A549 (cell line): Measurements from ENCODE around the gene PPFIA2. TPM values are rescaled to one million over a fixed set of nuclear protein-coding genes. Genes with fewer than 3 reads are reported as not detected.

Experiments used
- ATAC-seq, 2 experiments: fragments of 200-7000 bp in 1 of 2; fragments of >200 bp in 1 of 2; cut with Nextera tagmentation in 1 of 2; cut with Tn5 transposase in 1 of 2; 3 replicates each; pipeline versions ENCODE4 v1.8.0 to v1.9.1; 2018 to 2020; ENCODE audit warnings: mild to moderate bottlenecking in 1 of 2, moderate library complexity in 1 of 2
- CTCF ChIA-PET: fragments of 300-600 bp; sonication (Branson Sonifier 250); formaldehyde crosslinking; extraction: SDS; loops from one replicate; lab custom pipeline; 2021; ENCODE audit warnings: antibody characterized with exemption, inconsistent platforms; lab: Yijun Ruan, JAX
- POLR2A ChIA-PET: fragments of 350-600 bp; formaldehyde crosslinking; extraction: SDS; loops from one replicate; lab custom pipeline; 2021; ENCODE audit warnings: antibody characterized with exemption, inconsistent platforms; lab: Yijun Ruan, JAX
- DNase-seq, 2 experiments: peaks; one replicate each; pipeline versions ENCODE4 v3.0.0 to v3.0.0-alpha.2; 2011 to 2016; ENCODE audit warnings: low read depth in 1 of 2, low spot score in 1 of 2
- FAIRE-seq: peaks from 2 replicates; lab custom pipeline; 2011; peaks lifted over from hg19 to GRCh38; lab: Jason Lieb, UNC
- H3K27ac ChIP-seq, 2 experiments: fragments of >200 bp; sonication (Bioruptor Twin); formaldehyde crosslinking; 3 replicates each; pipeline ENCODE4 v1.5.1; 2016 to 2017
- H3K4me1 ChIP-seq: fragments of >200 bp; sonication (Bioruptor Twin); formaldehyde crosslinking; 3 replicates; pipeline ENCODE4 v1.6.1; 2016
- H3K4me2 ChIP-seq: fragments of >200 bp; sonication (Bioruptor Twin); formaldehyde crosslinking; 3 replicates; pipeline ENCODE4 v1.6.1; 2016
- H3K4me3 ChIP-seq: fragments of >200 bp; sonication (Bioruptor Twin); formaldehyde crosslinking; 3 replicates; pipeline ENCODE4 v1.5.1; 2016
- H3K9me3 ChIP-seq: fragments of >200 bp; sonication (Bioruptor Twin); formaldehyde crosslinking; 3 replicates; pipeline ENCODE4 v1.6.1; 2016
- CBX8 ChIP-seq: fragments of 200-600 bp; sonication (generic); IDR thresholded peaks from 2 replicates; pipeline ENCODE4 v1.6.1; 2016
- EP300 ChIP-seq, 2 experiments: fragments of >200 bp; sonication (Bioruptor Twin); formaldehyde crosslinking; IDR thresholded peaks; 2 replicates in 1 of 2; 3 replicates in 1 of 2; pipeline ENCODE4 v1.6.1; 2016 to 2017
- KDM5A ChIP-seq: fragments of 200-600 bp; sonication (generic); IDR thresholded peaks from 2 replicates; pipeline ENCODE4 v1.6.1; 2016; ENCODE audit warnings: antibody characterized with exemption, mild to moderate bottlenecking
- MAFK ChIP-seq: fragments of 450-650 bp; IDR thresholded peaks from 2 replicates; pipeline ENCODE4 v1.6.1; 2014; ENCODE audit not compliant: partially characterized antibody
- NFE2L2 ChIP-seq: fragments of 150-350 bp; conservative IDR thresholded peaks from 2 replicates; pipeline ENCODE4 v1.6.1; 2014; ENCODE audit warnings: low read length
- NR3C1 ChIP-seq: fragments of >200 bp; sonication (Bioruptor Twin); formaldehyde crosslinking; IDR thresholded peaks from 3 replicates; pipeline ENCODE4 v1.6.1; 2017
- PHF8 ChIP-seq: fragments of 200-600 bp; sonication (generic); IDR thresholded peaks from 2 replicates; pipeline ENCODE4 v1.6.1; 2016; ENCODE audit warnings: low read depth, mild to moderate bottlenecking, antibody characterized with exemption, moderate library complexity, borderline replicate concordance
- POLR2A ChIP-seq: IDR thresholded peaks from 2 replicates; pipeline ENCODE4 v1.6.1; 2012; ENCODE audit warnings: mild to moderate bottlenecking, low read length
- RCOR1 ChIP-seq: fragments of 150-350 bp; IDR thresholded peaks from 2 replicates; pipeline ENCODE4 v1.6.1; 2014; ENCODE audit warnings: antibody characterized with exemption, low read length, low read depth
- SREBF2 ChIP-seq: fragments of 450-650 bp; IDR thresholded peaks from 2 replicates; pipeline ENCODE4 v1.6.1; 2014; ENCODE audit warnings: mild to moderate bottlenecking, moderate library complexity
- ZNF302 ChIP-seq: fragments of 250-450 bp; sonication (Bioruptor Pico); IDR thresholded peaks from 2 replicates; pipeline ENCODE4 v1.9.0; 2021; ENCODE audit warnings: inconsistent platforms, mild to moderate bottlenecking, moderate library complexity
- WGBS: methylation state at CpG from one replicate; pipeline ENCODE4 v1.1.6; 2017; ENCODE audit errors: missing lambda C conversion rate; 5-methylcytosine and 5-hydroxymethylcytosine counted together
- polyA plus RNA-seq, 4 experiments: library from polyadenylated mRNA; depleted of rRNA in 3 of 4; stranded (reverse); fragments of >200 nt; fragmentation: RNase III in 1 of 4; extraction: RNeasy Plus Mini Kit Qiagen cat#74134 plus additional on column Dnase treatment in 1 of 4; gene quantifications; 2 replicates in 3 of 4; 3 replicates in 1 of 4; pipeline ENCODE4 v1.2.3, GENCODE V29; 2011 to 2017
- TF ChIP-seq, protein P1 (sequence below): IDR thresholded peaks from 2 replicates; pipeline ENCODE4 v1.6.1; 2012; ENCODE audit warnings: low read depth, borderline replicate concordance
- TF ChIP-seq, protein P2 (sequence below): fragments of 200-600 bp; sonication (generic); IDR thresholded peaks from 2 replicates; pipeline ENCODE4 v1.6.1; 2016; ENCODE audit warnings: antibody characterized with exemption, mild to moderate bottlenecking, moderate library complexity
- TF ChIP-seq, protein P3 (sequence below): IDR thresholded peaks from 2 replicates; pipeline ENCODE4 v1.6.1; 2012

Gene PPFIA2
- polyA plus RNA-seq, 2 of the 4 experiments (the other 2 are of a cell fraction) = not detected

DNA sequence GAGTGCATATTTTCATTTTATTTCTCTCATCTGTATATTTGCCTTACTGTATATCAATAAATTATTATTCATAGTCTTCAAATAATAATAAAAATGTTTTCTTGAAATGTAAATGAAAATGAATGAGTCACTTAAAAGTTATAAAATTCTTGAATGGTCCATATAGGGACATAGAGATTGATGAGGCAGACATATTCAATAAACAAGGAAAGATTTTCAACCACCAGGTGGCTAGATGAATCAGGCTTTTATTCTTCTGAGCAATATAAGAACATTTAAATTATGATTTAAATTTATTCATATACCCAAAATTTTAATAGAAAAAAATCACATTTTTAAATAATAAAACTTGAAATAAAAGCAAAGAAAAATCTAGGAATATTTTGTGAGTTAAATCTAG lies 431.7 kb downstream of the PPFIA2 start:
- FAIRE-seq = no peak
- Histone ChIP-seq H3K4me2 (no peak overlapping the region), H3K9me3 (no peaks in the 10 kb centered on the region), H3K4me3 (no peak overlapping the region), H3K4me1 (no peaks in the 10 kb centered on the region), H3K27ac (no peak overlapping the region)
- ChIA-PET CTCF (no interaction called here), POLR2A (no interaction called here)
- ATAC-seq = no peak
- TF ChIP-seq, protein P1, sequence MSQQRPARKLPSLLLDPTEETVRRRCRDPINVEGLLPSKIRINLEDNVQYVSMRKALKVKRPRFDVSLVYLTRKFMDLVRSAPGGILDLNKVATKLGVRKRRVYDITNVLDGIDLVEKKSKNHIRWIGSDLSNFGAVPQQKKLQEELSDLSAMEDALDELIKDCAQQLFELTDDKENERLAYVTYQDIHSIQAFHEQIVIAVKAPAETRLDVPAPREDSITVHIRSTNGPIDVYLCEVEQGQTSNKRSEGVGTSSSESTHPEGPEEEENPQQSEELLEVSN = no peak
- TF ChIP-seq, protein P2, sequence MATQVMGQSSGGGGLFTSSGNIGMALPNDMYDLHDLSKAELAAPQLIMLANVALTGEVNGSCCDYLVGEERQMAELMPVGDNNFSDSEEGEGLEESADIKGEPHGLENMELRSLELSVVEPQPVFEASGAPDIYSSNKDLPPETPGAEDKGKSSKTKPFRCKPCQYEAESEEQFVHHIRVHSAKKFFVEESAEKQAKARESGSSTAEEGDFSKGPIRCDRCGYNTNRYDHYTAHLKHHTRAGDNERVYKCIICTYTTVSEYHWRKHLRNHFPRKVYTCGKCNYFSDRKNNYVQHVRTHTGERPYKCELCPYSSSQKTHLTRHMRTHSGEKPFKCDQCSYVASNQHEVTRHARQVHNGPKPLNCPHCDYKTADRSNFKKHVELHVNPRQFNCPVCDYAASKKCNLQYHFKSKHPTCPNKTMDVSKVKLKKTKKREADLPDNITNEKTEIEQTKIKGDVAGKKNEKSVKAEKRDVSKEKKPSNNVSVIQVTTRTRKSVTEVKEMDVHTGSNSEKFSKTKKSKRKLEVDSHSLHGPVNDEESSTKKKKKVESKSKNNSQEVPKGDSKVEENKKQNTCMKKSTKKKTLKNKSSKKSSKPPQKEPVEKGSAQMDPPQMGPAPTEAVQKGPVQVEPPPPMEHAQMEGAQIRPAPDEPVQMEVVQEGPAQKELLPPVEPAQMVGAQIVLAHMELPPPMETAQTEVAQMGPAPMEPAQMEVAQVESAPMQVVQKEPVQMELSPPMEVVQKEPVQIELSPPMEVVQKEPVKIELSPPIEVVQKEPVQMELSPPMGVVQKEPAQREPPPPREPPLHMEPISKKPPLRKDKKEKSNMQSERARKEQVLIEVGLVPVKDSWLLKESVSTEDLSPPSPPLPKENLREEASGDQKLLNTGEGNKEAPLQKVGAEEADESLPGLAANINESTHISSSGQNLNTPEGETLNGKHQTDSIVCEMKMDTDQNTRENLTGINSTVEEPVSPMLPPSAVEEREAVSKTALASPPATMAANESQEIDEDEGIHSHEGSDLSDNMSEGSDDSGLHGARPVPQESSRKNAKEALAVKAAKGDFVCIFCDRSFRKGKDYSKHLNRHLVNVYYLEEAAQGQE = no peak
- no peak for TF ChIP-seq EP300 (IDR thresholded peaks at IDR 0.05)
- no peak for TF ChIP-seq PHF8
- no peak for DNase-seq

DNA sequence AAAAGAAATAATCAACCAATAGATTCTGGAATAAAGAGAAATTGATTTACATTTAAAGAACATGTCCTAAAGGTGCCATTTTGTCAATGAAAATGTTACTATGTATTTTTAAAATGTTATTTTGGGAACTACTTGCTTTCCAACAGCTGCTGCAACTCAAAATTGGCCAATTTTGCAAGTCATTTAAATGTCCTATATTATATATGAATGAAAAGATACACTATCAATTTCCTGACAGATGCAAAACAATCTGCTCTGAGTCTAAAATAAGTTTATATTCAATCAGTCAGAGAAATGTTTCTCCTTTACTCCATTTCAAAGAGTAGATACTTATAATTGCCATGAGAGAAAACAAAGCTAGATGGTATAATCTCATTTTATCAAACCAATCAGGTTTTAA lies 434.1 kb downstream of the PPFIA2 start:
- POLR2A ChIA-PET = no interaction called here
- FAIRE-seq = no peak

DNA sequence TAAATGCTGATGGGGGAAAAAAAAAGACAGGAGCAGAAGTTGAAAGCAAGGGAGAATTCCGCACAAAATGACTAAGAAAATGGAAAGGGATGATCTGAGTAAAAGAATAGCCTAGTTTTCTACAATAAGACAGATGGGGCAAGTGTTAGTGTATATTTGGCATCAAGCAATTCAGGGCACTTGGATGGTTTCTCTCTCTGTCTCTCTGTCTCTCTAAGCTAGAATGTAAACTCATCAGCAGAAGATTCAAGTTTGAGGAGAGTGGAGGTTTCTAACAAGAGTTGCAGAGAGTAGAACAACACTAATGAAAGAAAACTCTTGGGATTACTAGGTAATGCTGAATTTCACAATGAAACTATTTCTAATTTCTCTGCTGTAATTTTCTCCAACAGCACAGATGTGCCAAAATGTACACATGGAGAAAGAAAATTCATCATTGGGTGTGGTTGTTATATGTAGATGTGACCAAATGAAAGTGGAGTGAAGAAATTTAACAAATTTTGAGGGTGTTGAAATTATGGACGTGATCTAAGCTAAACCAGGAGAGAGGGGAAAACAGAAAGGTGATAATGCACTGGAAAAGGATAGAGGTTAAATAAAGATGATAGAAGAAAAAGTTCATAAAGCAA lies 444.1 kb downstream of the PPFIA2 start:
- Histone ChIP-seq H3K4me2 (no peak overlapping the region), H3K4me3 (no peak overlapping the region), H3K9me3 (no peaks in the 10 kb centered on the region), H3K27ac (no peak overlapping the region), H3K4me1 (no peaks in the 10 kb centered on the region)
- no peak for DNase-seq
- WGBS = 7% methylated on average over 2 of the region's 2 CpGs
- no peak for FAIRE-seq
- CTCF ChIA-PET = no interaction called here
- TF ChIP-seq POLR2A (no peak), MAFK (no peak)
- ATAC-seq = no peak
- POLR2A ChIA-PET = no interaction called here

More for the DNA sequence above, 434.1 kb downstream of the PPFIA2 start:
- CTCF ChIA-PET = no interaction called here
- TF ChIP-seq CBX8 (no peak), NFE2L2 (0 out of 2 replicates have a peak, but pooled peaks have one; percentile 28), NR3C1 (no peak), RCOR1 (no peak), KDM5A (no peak)
- TF ChIP-seq, protein P3, sequence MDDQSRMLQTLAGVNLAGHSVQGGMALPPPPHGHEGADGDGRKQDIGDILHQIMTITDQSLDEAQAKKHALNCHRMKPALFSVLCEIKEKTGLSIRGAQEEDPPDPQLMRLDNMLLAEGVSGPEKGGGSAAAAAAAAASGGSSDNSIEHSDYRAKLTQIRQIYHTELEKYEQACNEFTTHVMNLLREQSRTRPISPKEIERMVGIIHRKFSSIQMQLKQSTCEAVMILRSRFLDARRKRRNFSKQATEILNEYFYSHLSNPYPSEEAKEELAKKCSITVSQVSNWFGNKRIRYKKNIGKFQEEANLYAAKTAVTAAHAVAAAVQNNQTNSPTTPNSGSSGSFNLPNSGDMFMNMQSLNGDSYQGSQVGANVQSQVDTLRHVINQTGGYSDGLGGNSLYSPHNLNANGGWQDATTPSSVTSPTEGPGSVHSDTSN = no peak
- Histone ChIP-seq H3K9me3 (no peaks in the 10 kb centered on the region), H3K4me2 (no peak overlapping the region), H3K4me3 (no peak overlapping the region), H3K27ac (no peak overlapping the region), H3K4me1 (no peaks in the 10 kb centered on the region)
- DNase-seq (no peak), ATAC-seq (no peak)

DNA sequence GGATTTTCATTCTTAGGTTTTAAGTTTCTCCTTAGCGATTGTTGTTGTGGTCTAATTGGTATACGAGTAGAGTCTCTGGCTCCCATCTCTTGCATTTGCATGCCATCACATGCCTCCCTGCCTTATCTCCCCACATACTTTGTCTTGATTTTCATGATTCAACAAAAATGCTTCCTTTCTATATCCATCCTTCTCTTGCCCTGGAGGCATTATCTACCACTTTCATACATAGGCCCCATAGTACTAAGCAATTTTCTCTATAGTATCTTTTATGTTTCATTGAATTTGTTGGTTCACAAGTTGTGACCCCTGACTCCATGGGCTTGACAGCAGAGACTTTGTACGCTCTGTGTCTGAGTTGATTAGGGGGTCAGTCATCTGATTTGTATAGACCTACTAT lies 455.2 kb downstream of the PPFIA2 start:
- CTCF ChIA-PET = no interaction called here
- H3K4me3 ChIP-seq = no peak overlapping the region
- POLR2A ChIA-PET = no interaction called here

More for the DNA sequence above, 455.2 kb downstream of the PPFIA2 start:
- H3K9me3 ChIP-seq = no peaks in the 10 kb centered on the region
- ATAC-seq = no peak
- no peak overlapping the region for H3K4me2 ChIP-seq
- WGBS = 44% methylated on average over 3 of the region's 3 CpGs
- TF ChIP-seq ZNF302 (no peak), SREBF2 (no peak)
- TF ChIP-seq, all 56 proteins: peak for 0
- no peak overlapping the region for H3K27ac ChIP-seq
- no peaks in the 10 kb centered on the region for H3K4me1 ChIP-seq
- FAIRE-seq (no peak), DNase-seq (no peak)
